Embryonic facial prominence (tissue), 1 donor: ENCODE measurements around the gene STRN3.
"Not testable (repeated sequence)": the region's sequence is repeated elsewhere in the genome, so short reads cannot be mapped to it uniquely, and the experiment has no call there.

ENCODE experiments used
- DNase-seq: peaks from one replicate; pipeline ENCODE4 v3.0.0-alpha.2; 2016; ENCODE audit errors: extremely low spot score

The STRN3 gene

DNA sequence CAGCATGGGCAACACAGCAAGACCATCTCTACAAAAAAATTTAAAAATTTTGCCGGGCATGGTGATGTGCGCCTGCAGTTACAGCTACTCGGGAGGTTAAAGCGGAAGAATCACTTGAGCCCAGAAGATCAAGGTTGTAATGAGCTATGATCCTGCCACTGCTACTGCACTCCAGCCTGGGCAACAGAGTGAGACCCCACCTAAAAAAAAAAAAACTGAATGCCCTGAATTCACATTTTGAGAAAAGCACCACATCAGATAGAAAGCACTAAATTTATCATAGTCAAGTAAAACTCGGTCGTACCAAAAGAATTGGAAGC is 24.9 kb downstream of the STRN3 start:
- DNase-seq, result no peak

DNA sequence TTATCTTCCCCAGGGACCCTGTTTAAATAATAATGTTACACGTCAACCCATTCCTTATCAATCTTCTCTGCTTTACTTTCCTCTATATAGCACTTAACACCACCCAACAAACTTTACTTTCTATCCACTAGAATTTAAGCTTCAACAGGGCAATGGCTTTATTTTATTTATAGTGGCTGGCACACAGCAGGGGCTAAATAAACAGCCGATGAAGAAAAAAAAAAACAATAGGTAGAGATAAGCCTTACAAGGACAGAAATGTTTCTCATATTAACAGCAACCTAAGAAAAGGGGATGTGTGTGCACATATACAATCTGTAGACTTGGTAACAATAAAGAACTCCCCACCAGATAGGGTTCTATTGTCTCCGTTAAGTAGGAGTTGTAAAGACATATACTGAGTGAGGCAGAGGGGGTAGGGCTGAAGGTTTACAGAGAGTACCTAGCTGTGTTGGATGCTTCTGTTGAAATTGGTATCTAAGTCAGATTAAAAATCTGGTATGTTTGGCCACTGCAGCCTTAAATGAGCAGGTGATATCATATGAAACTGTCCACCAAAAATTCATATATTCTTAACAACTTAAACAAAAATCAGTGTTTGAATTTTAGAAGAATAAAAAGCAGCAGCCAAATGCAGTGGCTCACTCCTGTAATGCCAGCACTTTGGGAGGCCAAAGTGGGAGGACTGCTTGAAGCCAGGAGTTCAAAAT is 25.4 kb downstream of the STRN3 start:
- DNase-seq, result no peak

DNA sequence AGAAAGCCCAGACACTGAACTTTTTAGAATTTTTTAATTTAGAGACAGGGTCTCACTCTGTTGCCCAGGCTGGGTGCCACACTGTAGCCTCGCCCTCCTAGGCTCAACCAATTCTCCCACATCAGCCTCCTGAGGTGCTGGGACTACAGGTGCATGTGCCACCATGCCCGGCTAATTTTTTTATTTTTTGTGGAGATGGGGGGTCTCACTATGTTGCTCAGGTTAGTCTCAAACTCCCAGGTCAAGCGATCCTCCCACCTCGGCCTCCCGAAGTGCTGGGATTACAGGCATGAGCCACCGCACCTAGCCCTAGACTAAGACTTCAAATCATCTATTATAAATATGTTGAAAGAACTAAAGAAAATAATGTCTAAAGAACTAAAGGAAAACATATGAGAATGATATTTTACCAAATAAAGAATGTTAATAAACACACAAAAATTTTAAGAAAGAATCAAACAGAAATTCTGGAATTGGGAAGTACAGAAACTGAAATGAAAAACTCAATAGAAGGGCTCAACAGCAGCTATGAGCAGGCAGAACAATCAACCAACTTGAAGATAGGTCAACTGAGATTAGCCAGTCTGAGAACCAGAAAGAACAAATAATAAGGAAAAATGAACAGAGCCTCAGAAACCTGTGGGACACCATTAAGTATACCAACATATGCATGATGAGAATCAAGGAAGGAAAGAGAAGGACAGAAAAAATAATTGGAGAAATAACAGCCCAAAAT is 27.0 kb downstream of the STRN3 start:
- no peak for DNase-seq

DNA sequence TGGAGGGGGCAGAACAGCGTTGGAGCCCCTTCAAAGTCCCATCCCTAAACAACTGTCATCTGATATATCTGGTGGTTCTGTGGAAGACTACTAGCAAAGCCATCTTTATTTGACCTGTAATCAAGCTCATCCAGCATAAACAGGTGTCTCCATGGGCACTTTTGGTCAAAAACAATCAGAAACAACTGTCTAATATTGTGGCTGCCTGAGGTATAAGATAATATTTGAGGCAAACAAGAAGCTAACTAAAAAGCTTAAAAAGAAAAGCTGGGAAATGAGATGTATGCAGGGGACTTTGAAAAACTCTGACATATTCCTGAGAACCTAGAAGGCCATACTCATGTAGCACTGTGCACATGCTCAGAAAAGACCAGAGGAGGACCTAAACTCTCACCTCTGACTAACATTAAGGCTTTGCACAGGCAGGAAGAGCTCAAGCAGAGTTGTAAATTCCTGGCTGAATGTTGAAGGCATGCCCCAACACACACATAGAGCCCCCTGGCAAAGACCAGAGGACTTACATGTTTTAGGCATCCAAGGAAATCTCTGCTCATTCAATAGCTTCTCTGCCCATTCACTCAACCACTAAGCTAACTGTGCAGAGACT is 28.0 kb downstream of the STRN3 start:
- no peak for DNase-seq

DNA sequence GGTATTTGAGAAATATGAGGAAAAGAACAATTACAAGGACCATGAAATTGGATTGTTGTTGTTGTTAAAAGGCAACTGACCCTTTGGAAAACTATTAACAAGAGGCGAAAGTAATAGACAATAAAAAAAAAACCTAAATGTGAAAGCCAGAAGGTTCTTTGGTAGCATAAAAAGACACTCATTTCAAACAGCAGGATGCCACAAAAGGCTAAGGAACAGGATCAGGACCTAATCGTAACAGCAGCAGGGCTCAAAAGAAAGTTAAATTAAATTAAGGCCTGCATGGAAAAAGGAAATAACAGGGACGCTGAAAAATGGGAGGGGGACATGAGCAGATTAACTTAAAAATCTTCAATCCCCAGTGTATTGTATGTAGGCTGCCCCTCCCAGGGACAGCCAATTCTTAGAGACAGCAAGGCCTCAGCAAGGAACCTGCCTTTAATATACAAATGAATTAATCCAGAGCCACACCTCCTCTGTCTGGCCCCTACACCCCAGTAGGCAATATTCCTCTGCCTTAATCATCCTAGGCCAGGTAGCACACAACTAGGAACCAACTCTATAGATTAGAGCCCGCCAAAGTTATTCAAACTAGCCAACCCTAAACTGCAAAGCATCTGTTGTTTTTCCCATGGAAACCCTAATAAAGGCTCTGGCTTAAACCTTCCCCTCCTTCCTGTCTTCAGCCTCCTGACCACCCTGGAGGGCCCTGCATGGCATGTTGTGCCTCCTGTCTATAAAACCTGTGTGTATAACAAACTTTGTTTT is 29.1 kb downstream of the STRN3 start:
- DNase-seq, result no peak

DNA sequence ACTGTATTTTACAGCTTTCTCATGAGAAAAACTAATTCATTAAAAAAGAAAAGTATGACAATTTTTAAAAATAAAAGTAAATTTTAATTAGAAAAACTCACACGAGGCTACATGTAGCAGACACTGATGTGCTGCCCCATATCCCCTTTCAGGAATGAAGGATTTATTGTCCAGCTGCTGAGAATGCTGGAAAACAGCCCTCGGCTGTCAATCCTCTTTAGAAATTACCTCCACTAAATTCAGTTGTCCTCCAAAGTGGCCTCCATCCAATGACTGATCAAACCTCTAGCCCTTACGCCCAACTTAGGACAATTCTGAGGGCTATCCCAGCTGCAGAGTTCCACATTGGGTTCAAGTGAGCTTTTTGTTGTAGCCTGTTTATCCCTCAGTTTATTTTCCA is 30.5 kb downstream of the STRN3 start:
- DNase-seq, result no peak

DNA sequence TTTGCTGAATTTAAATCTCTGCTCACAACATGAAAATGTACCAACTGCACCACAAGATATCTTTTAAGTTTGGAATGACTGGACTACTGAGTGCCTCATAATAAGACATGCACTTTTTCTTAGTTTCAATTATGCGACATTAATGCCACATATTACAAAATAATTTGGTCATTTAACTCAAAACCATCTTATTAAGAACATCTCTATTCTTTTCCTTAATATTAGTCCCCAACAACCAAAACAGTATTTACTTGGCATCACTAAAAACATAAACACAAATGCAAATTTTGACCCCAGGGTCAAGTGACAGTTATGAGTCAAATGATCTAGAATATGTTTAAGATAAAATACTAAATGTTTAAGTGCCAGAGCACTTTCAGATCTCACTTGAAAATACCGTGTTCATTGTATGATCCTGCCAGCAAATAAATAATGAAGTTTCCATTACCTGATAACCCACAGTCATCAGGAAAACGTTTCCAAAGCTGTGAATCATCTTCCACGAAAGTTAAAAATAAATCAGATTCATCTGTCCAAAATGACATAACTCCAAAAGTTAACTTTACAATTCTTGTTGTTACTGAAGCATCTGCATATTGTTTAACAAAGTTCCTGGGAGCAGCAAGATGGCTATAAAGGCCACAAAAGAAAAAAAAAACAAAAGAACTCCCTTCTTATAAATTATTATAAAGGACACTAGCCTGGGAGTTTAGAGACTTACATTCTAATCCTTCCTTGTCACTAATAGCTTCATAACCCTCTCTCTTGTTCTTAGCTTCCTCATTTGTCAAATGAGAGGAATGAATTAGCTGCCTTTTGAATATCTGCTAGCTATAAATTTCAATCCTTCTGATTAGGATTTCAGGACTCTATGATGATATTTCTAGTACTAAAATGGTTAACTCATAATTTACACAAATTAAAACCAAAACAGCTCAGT is 31.2 kb downstream of the STRN3 start:
- no peak for DNase-seq

DNA sequence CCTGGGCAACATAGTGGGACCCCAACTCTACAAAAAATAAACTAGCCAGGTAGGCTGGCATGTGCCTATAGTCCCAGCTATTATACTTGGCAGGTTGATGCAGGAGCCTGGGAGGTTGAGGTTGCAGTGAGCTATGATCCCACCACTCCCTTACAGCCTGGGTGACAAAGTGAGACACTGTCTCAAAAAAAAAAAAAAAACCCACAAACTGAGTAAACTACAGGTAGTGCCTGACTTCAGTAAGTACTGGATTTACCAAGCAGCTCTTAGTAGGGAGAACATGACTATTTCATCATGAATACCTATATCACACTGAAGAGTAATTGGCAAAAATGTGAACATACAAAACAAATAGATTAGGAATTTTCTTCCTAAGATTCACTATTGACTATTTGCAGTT is 33.1 kb downstream of the STRN3 start:
- DNase-seq, result no peak

DNA sequence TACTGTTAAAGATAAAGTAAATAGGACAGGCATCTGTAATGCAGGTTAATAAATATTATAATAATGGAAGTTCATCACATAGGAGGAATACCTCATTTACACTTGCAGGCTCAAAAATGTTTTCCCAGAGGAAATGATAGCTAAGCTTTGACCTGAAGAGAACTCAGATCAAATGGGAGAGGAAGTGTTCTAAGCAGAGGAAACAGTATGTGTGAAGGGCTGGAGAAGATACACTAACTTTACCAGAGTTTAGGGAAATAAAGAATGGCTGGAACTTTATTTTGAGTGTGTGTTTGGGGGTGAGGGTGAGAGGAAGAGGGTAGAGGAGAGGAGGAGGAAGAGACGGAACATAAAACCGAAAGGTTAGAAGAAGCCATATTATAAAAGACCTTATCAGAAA is 34.8 kb downstream of the STRN3 start:
- no peak for DNase-seq

DNA sequence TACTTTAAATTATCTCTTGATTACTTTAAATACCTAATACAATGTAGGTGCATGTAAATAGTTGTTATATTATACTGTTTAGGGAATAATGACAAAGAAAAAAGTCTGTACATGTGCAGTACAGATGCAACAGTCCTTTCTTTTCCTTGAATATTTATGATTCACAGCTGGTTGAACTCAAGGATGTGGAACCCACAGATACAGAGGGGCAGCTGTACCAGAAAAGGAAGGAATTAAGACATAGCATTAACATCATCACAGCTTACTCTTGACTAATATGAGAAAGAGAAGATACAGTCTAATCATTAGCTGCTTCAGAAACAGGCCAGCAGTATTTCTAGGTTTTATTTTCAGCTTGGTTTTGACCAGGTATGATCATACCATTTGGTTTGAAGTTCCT is 35.4 kb downstream of the STRN3 start:
- no peak for DNase-seq

DNA sequence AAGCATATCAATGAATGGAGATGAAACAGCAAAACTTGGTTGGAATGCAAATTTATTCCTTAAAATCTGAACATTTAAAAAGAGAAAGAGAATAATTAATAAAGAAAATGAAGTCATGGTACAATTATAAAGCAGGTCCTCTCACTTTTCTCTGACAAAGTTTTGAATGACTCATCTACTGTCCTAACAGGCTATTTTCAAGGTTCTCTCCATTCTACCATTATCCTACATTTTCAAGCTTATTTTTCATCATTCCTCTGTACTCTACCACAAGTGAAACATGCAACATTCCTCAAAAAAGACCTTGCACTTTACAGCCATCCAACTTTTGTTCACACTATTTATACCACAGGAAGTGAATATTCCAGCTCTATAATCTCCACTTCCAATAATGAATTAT is 37.7 kb downstream of the STRN3 start:
- no peak for DNase-seq

DNA sequence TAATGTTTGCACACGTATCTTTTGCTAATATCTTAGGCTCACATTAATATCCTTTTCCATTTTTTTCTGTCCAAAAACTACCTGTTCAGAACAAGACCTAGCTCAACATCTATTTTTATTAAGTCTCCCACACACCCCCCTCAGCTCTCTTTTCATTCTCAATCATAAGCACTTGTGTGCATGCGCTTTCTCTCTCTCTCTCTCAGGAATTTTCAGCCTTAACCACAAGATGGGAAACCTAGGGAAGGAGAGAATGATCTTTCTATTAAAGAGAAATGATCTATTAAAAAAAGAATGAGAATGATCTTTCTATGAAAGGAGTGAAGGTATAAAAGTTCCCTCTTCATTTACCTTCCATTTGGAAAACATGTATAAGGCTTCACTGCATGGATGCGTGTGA is 40.4 kb downstream of the STRN3 start:
- no peak for DNase-seq

DNA sequence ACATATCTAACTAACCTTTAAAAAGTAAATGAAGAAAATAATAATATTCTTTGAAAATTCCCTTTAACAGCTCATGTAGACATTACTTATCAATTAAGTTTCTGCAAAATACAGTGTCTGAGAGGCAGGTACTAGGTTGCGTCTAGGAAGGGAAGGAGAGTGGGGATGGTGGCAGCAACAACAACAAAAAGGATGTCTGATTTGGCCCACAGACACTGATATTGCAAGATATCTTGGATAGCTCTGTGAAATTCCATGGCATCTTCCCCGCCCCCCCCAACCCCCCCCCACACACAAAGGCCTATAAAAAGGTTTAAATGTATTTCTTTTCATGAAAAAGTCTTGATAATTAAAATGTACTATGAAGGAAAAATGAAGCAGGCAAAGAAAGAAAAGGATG is 42.3 kb downstream of the STRN3 start:
- no peak for DNase-seq

DNA sequence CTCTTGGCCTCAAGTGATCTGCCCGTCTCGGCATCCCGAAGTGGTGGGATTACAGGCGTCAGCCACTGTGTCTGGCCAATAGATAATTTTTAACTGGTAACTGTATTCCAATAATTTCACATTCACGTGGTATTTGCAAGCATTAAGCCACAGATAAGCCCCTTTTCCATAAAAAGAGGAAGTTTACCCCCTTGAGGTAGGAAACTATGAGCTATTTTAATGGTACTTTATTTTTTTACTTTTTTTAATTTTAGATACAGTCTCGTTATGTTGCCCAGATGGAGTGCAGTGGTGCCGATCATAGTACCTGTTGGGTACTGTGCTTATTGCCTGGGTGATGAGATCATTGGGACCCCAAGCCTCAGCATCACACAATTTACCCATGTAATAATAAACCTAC is 43.6 kb downstream of the STRN3 start:
- DNase-seq, result no peak

DNA sequence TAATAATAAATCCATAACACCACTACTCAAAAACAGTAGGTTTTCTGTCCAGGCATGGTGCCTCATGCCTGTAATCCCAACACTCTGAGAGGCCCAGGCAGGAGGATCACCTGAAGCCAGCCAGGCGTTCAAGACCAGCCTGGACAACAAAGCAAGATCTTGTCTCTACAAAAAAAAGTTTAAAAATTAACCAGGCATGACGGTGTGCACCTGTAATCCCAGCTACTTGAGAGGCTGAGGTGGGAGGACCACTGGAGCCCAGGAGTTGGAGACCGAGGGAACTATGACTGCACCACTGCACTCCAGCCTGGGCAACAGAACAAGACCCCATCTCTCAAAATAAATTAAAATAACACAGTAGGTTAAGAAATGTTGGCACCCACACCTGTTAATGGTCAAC is 45.2 kb downstream of the STRN3 start:
- DNase-seq, result no peak

DNA sequence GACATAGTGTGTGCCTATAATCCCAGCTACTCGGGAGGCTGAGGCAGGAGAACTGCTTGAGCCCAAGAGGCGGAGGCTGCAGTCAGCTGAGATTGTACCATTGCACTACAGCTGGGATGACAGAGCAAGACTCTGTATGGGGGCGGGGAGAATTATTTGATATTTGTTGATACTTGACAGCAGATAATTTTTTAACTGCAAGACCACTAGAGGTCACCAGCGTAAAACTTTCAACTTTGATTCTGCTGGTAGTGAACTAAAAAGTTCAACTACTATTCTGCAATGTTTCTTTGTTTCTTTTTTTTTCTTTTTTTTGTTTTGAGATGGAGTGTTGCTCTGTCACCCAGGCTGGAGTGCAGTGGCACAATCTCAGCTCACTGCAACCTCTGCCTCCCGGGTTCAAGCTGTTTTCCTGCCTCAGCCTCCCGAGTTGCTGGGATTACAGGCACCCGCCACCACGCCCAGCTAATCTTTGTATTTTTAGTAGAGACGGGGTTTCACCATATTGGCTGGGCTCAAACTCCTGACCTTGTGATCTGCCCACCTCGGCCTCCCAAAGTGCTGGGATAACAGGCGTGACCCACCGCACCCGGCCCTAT is 46.0 kb downstream of the STRN3 start:
- DNase-seq, result not testable (repeated sequence)

DNA sequence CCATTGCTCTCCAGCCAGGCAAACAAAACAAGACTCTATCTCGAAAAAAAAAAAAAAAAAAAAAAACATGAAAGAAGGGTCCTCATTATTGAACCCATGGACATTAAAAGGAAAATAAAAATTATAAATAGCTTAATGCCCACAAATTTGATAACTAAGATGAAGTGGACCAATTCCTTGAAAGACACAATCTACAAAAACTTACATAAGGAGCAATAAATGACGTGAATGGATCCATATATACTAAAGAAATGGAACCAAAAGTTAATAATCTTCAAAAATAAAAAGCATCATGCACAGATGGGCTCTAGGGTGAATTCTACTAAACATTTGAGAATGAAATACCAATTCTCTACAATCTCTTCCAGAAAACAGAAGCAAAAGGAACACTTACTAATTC is 48.4 kb downstream of the STRN3 start:
- no peak for DNase-seq

DNA sequence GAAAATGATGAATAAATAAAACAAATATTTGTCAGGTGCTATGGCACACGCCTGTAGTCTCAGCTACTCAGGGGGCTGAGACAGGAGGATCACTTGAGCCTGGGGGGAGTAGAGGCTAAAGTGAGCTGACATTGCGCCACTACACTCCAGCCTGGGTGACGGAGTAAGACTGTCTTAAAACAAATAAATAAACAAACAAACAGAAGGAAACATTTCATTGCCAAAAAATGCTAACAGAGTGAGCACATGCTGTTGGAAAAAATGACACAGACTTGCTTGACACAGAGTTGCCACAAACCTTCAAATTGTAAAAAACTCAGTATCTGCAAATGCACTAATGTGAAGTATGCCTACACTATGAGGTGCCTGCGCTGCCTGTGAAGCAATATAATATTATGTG is 51.6 kb downstream of the STRN3 start:
- DNase-seq, result no peak

DNA sequence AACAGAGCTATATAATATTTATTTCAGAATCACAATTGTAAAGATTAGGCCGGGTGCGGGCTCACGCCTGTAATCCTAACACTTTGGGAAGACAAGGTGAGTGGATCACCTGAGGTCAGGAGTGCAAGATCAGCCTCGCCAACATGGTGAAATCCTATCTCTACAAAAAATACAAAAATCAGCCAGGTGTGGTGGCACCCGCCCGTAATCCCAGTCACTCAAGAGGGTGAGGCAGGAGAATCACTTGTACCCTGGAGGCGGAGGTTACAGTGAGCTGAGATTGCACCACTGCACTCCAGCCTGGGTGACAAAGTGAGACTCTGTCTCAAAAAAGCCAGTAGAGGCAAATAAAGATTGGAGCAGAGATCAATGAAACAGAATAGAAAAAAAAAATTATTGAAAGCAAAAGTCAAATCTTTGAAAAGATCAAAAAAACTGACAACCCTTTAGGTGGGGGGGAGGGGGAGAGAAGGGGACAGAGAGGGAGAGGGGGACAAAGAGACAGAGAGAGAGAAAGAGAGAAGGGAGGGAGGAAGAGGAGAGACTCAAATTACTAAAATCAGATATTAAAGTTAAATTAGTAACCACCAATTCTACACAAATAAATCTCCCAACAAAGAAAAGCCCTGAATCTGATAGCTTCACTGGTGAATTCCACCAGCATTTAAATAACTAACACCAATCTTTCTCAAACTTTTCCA is 53.1 kb downstream of the STRN3 start:
- DNase-seq, result no peak

DNA sequence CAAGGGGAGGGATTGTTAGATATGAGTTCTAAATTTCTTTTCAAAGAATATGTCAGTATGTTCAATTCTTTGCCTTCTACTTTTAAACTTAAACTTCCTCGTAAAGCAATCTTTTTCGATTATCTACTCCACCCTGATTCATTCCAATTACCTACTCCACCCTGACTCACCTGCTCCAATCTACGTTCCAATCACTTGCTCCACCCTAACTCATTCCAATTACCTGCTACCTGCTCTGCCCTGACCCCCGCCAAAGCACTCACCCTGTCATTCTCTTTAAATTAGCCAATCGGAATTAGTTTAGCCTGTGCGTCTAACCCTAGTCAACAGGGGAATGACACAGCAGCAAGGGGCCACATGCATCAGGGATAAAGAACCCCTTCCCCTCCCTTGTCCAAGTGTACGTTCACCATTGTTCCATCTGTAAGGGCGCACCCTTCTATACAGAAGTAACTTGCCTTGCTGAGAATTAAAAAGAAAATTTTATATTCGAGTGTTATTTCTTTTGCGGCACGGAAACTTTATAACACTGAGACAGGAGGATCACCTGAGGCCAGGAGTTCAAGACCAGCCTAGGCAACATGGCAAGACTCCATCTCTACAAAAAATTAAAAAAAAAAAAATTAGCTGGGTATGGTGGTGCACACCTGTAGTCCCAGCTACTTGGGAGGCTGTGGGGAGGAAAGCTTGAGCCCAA is 54.0 kb downstream of the STRN3 start:
- DNase-seq, result not testable (repeated sequence)
